H9 (cell line): ENCODE results near the gene LBHD2. TPM values are rescaled to one million over a fixed set of nuclear protein-coding genes. Genes with fewer than 3 reads are reported as not detected.

Experiments
- DNase-seq: peaks from one replicate; pipeline ENCODE4 v3.0.0-alpha.2; 2017
- H2AFZ ChIP-seq: one replicate; pipeline ENCODE4 v1.6.1; 2013; ENCODE audit warnings: mild to moderate bottlenecking, low read length, control low read depth, moderate library complexity
- H2AK5ac ChIP-seq: 2 replicates; pipeline ENCODE4 v1.6.1; 2013; ENCODE audit warnings: low read length, control low read depth, mixed read lengths; ENCODE audit not compliant: insufficient read length
- H2BK120ac ChIP-seq: one replicate; pipeline ENCODE4 v1.6.1; 2013; ENCODE audit warnings: low read depth, mild to moderate bottlenecking, low read length, control low read depth, inconsistent platforms; ENCODE audit not compliant: poor library complexity, severe bottlenecking
- H2BK12ac ChIP-seq: 2 replicates; pipeline ENCODE4 v1.6.1; 2013; ENCODE audit warnings: low read length, control low read depth, mixed read lengths, low read depth; ENCODE audit not compliant: insufficient read length
- H2BK15ac ChIP-seq: 2 replicates; pipeline ENCODE4 v1.6.1; 2013; ENCODE audit warnings: low read depth, low read length, control low read depth
- H2BK20ac ChIP-seq: one replicate; pipeline ENCODE4 v1.6.1; 2013; ENCODE audit warnings: low read depth, mild to moderate bottlenecking, low read length, control low read depth, inconsistent platforms; ENCODE audit not compliant: poor library complexity, severe bottlenecking
- H2BK5ac ChIP-seq: 2 replicates; pipeline ENCODE4 v1.6.1; 2013; ENCODE audit warnings: low read length, control low read depth, mixed read lengths; ENCODE audit not compliant: insufficient read length
- H3K14ac ChIP-seq: 2 replicates; pipeline ENCODE4 v1.6.1; 2013; ENCODE audit warnings: low read length, control low read depth; ENCODE audit not compliant: insufficient read depth
- H3K18ac ChIP-seq: 2 replicates; pipeline ENCODE4 v1.6.1; 2013; ENCODE audit warnings: low read depth, mild to moderate bottlenecking, mixed read lengths, low read length, control low read depth; ENCODE audit not compliant: insufficient read length
- H3K23ac ChIP-seq: 2 replicates; pipeline ENCODE4 v1.6.1; 2013; ENCODE audit warnings: low read length, control low read depth, mixed read lengths, low read depth; ENCODE audit not compliant: insufficient read length
- H3K23me2 ChIP-seq: 2 replicates; pipeline ENCODE4 v1.6.1; 2013; ENCODE audit warnings: low read depth, mild to moderate bottlenecking, mixed read lengths, low read length, control low read depth; ENCODE audit not compliant: insufficient read length, poor library complexity, severe bottlenecking
- H3K27ac ChIP-seq: 2 replicates; pipeline ENCODE4 v1.5.1; 2013; ENCODE audit warnings: low read length, control low read depth, mixed read lengths, low read depth; ENCODE audit not compliant: insufficient read length
- H3K27me3 ChIP-seq: 2 replicates; pipeline ENCODE4 v1.6.1; 2013; ENCODE audit warnings: low read length, control low read depth, inconsistent platforms; ENCODE audit not compliant: insufficient read depth
- H3K4ac ChIP-seq: 2 replicates; pipeline ENCODE4 v1.6.1; 2013; ENCODE audit warnings: low read depth, mild to moderate bottlenecking, control low read depth, inconsistent platforms, low read length, moderate library complexity
- H3K4me1 ChIP-seq: 2 replicates; pipeline ENCODE4 v1.6.1; 2013; ENCODE audit warnings: low read length, control low read depth, inconsistent platforms; ENCODE audit not compliant: insufficient read depth
- H3K4me2 ChIP-seq: 2 replicates; pipeline ENCODE4 v1.6.1; 2013; ENCODE audit warnings: low read length, control low read depth, mixed read lengths; ENCODE audit not compliant: insufficient read length, insufficient read depth
- H3K56ac ChIP-seq: 2 replicates; pipeline ENCODE4 v1.6.1; 2013; ENCODE audit warnings: low read depth, mild to moderate bottlenecking, mixed read lengths, low read length, control low read depth; ENCODE audit not compliant: insufficient read length
- H3K79me1 ChIP-seq: 2 replicates; pipeline ENCODE4 v1.6.1; 2013; ENCODE audit warnings: low read depth, mild to moderate bottlenecking, moderate library complexity, low read length, control low read depth, inconsistent platforms; ENCODE audit not compliant: insufficient read depth, poor library complexity, severe bottlenecking
- H3K79me2 ChIP-seq: 2 replicates; pipeline ENCODE4 v1.6.1; 2013; ENCODE audit warnings: low read length, control low read depth, inconsistent platforms; ENCODE audit not compliant: insufficient read depth
- H3K9ac ChIP-seq: 2 replicates; pipeline ENCODE4 v1.6.1; 2013; ENCODE audit warnings: low read length, control low read depth, mixed read lengths; ENCODE audit not compliant: insufficient read length; ENCODE audit errors: extremely low read depth
- H3K9me3 ChIP-seq: one replicate; pipeline ENCODE4 v1.6.1; 2013; ENCODE audit warnings: low read depth, low read length, inconsistent platforms; ENCODE audit not compliant: control insufficient read depth
- H3T11ph ChIP-seq: one replicate; pipeline ENCODE4 v1.6.1; 2013; ENCODE audit warnings: mild to moderate bottlenecking, low read length, control low read depth, inconsistent platforms
- H4K20me1 ChIP-seq: one replicate; pipeline ENCODE4 v1.6.1; 2013; ENCODE audit not compliant: control insufficient read depth, insufficient read length, insufficient read depth
- H4K5ac ChIP-seq: 2 replicates; pipeline ENCODE4 v1.6.1; 2013; ENCODE audit warnings: low read depth, mild to moderate bottlenecking, mixed read lengths, low read length, control low read depth; ENCODE audit not compliant: insufficient read length
- H4K8ac ChIP-seq: replicated peaks from 2 replicates; pipeline ENCODE4 v1.6.1; 2013; ENCODE audit warnings: low read length, control low read depth, mixed read lengths, low read depth; ENCODE audit not compliant: insufficient read length
- H4K91ac ChIP-seq: 2 replicates; pipeline ENCODE4 v1.6.1; 2013; ENCODE audit warnings: low read depth, mild to moderate bottlenecking, moderate library complexity, mixed read lengths, low read length, control low read depth; ENCODE audit not compliant: insufficient read length
- H3K27ac Mint-ChIP-seq, 3 experiments: 2 replicates in 2 of 3; 3 replicates in 1 of 3; pipeline ENCODE4 v1.8.0; 2020 to 2021; ENCODE audit warnings: mixed read lengths in 3 of 3, mild to moderate bottlenecking in 1 of 3, moderate library complexity in 1 of 3
- H3K27me3 Mint-ChIP-seq: 2 replicates; pipeline ENCODE4 v1.8.0; 2021; ENCODE audit warnings: low read depth, mild to moderate bottlenecking, moderate library complexity, mixed read lengths
- H3K36me3 Mint-ChIP-seq, 3 experiments: 2 replicates in 2 of 3; 3 replicates in 1 of 3; pipeline ENCODE4 v1.8.0; 2020 to 2021; ENCODE audit warnings: low read depth in 3 of 3, mixed read lengths in 3 of 3; ENCODE audit not compliant: insufficient read depth in 1 of 3
- H3K4me1 Mint-ChIP-seq, 2 experiments: 2 replicates each; pipeline ENCODE4 v1.8.0; 2020; ENCODE audit warnings: mixed read lengths in 2 of 2
- H3K4me3 Mint-ChIP-seq, 2 experiments: 2 replicates in 1 of 2; 3 replicates in 1 of 2; pipeline ENCODE4 v1.8.0; 2020 to 2021; ENCODE audit warnings: mild to moderate bottlenecking in 2 of 2, mixed read lengths in 2 of 2, moderate library complexity in 1 of 2
- H3K9me3 Mint-ChIP-seq, 2 experiments: 2 replicates in 1 of 2; 3 replicates in 1 of 2; pipeline ENCODE4 v1.8.0; 2020; ENCODE audit warnings: mild to moderate bottlenecking in 2 of 2, mixed read lengths in 2 of 2, moderate library complexity in 1 of 2
- CTCF ChIP-seq: fragments of 200-600 bp; sonication (generic); conservative IDR thresholded peaks from 3 replicates; pipeline ENCODE4 v1.8.0; 2021; ENCODE audit warnings: antibody characterized with exemption, mild to moderate bottlenecking
- WGBS: extraction: QIAGEN DNeasy Blood & Tissue Kit; methylation state at CpG from one replicate; pipeline ENCODE4 v1.1.7; 2013; ENCODE audit warnings: missing lambda C conversion rate, low lambda C conversion rate, mixed read lengths; ENCODE audit not compliant: insufficient read length; ENCODE audit errors: extremely low coverage; 5-methylcytosine and 5-hydroxymethylcytosine counted together
- total RNA-seq: library from RNA; stranded (reverse); gene quantifications from 2 replicates; pipeline ENCODE4 v1.2.1, GENCODE V29; 2021

Gene LBHD2
- total RNA-seq, 1 experiment from 2014 or later: not detected

GRCh38 chr14:103094406-103095209, 10.6 kb downstream of the LBHD2 start, which contains the start of gene EXOC3L4:
Gene EXOC3L4 (plus strand): TSS chr14:103094725. CDS start chr14:103100220, 5,495 bp downstream.
- H2AFZ ChIP-seq: no peak within 1 kb of the TSS
- TF ChIP-seq CTCF: no peak
- no peaks in the 10 kb centered on the region for H3K9me3 ChIP-seq
- no peak within 1 kb of the TSS for H3K56ac ChIP-seq
- H3K27me3 ChIP-seq: no peaks in the 10 kb centered on the region; the same call in 1 of the 2 replicates
- no peak within 1 kb of the TSS for H3K4ac ChIP-seq
- H2BK12ac ChIP-seq: no peak within 1 kb of the TSS
- H2BK120ac ChIP-seq: no peak within 1 kb of the TSS
- no peak within 1 kb of the TSS for H4K5ac ChIP-seq
- peak within 1 kb of the TSS in 1 of 3 experiments; percentile 42; a peak in 2 of 7 replicates for H3K27ac Mint-ChIP-seq
- no peak within 1 kb of the TSS for H3K14ac ChIP-seq
- no peak within 1 kb of the TSS for H3K23ac ChIP-seq
- no CpG with 5 or more reads among the region's 23 CpGs for WGBS
- no peaks in the 10 kb centered on the region; the same call in 1 of the 2 replicates for H3K4me1 ChIP-seq
- no peaks in the 10 kb centered on the region for H3K9me3 Mint-ChIP-seq
- no peak within 1 kb of the TSS for H3K18ac ChIP-seq
- DNase-seq: no peak
- no peaks in the 10 kb centered on the region for H3K79me1 ChIP-seq
- H3K9ac ChIP-seq: no peak within 1 kb of the TSS
- peaks cover 11% of the 10 kb centered on the region for H3K27me3 Mint-ChIP-seq
- H3K23me2 ChIP-seq: peaks cover 4% of the 10 kb centered on the region
- H2BK15ac ChIP-seq: no peak within 1 kb of the TSS
- H3K79me2 ChIP-seq: no peaks in the 10 kb centered on the region
- peaks cover 15 to 37% of the 10 kb centered on the region in 2 experiments for H3K4me1 Mint-ChIP-seq
- H3K27ac ChIP-seq: no peak within 1 kb of the TSS
- H2BK5ac ChIP-seq: no peak within 1 kb of the TSS
- no peak within 1 kb of the TSS for H3T11ph ChIP-seq
- H4K20me1 ChIP-seq: no peaks in the 10 kb centered on the region
- H4K8ac ChIP-seq: no peak within 1 kb of the TSS
- H4K91ac ChIP-seq: no peak within 1 kb of the TSS
- no peak within 1 kb of the TSS for H2AK5ac ChIP-seq
- H3K4me3 Mint-ChIP-seq: 0 out of 5 replicates have a peak within 1 kb of the TSS, but pooled peaks of 1 of the 2 experiments have one; percentile 1
- H3K4me2 ChIP-seq: no peak within 1 kb of the TSS
- H2BK20ac ChIP-seq: no peak within 1 kb of the TSS
- H3K36me3 Mint-ChIP-seq: no peaks in the 10 kb centered on the region
